Omental fat pad (tissue), 4 donors: ENCODE data around the gene LPCAT2. TPM values are rescaled to one million over a fixed set of nuclear protein-coding genes. Genes with fewer than 3 reads are reported as not detected.

Source experiments
- ATAC-seq: fragments of 150-250 bp; one replicate; pipeline ENCODE4 v1.9.1; 2016; ENCODE audit warnings: mild to moderate bottlenecking, moderate library complexity; ENCODE audit not compliant: low FRiP score
- DNase-seq: peaks from one replicate; pipeline ENCODE4 v3.0.0-alpha.2; 2019; ENCODE audit warnings: low spot score
- CTCF ChIP-seq, 3 donors: fragments of 450-650 bp; IDR thresholded peaks; one replicate each; pipeline ENCODE4 v1.5.1; 2016 to 2017; ENCODE audit warnings: antibody characterized with exemption in 3 of 3, mild to moderate bottlenecking in 3 of 3, moderate library complexity in 2 of 3
- total RNA-seq, 4 donors: library from RNA; depleted of rRNA; stranded (reverse); fragments of >200 nt; gene quantifications; one replicate each; pipeline ENCODE4 v1.1.0, GENCODE V29; 2016

Gene LPCAT2
- total RNA-seq, 4 donors from 2014 or later = 9.6 to 20.5 (median 15.9) TPM

- ATAC-seq (no peak), DNase-seq (no peak)
- no peak for TF ChIP-seq CTCF (IDR thresholded peaks at IDR 0.05)
Observed at GRCh38 chr16:55570159-55570558, 61.3 kb downstream of the LPCAT2 start.

GRCh38 chr16:55571191-55571897 lies 62.5 kb downstream of the LPCAT2 start:
- ATAC-seq (no peak), DNase-seq (no peak)
- TF ChIP-seq CTCF (IDR thresholded peaks at IDR 0.05) = no peak

- DNase-seq = no peak
- ATAC-seq = no peak
- no peak for TF ChIP-seq CTCF (IDR thresholded peaks at IDR 0.05)
Observed at GRCh38 chr16:55572439-55572838, 63.6 kb downstream of the LPCAT2 start.

GRCh38 chr16:55574811-55575210 lies 65.9 kb downstream of the LPCAT2 start:
- ATAC-seq (no peak), DNase-seq (no peak)
- TF ChIP-seq CTCF (IDR thresholded peaks at IDR 0.05) = no peak

- TF ChIP-seq CTCF (IDR thresholded peaks at IDR 0.05) = no peak
- no peak for ATAC-seq
- no peak for DNase-seq
Observed at GRCh38 chr16:55575496-55575895, 66.6 kb downstream of the LPCAT2 start.

GRCh38 chr16:55576384-55576783 lies 67.5 kb downstream of the LPCAT2 start:
- DNase-seq (no peak), ATAC-seq (no peak)
- no peak for TF ChIP-seq CTCF (IDR thresholded peaks at IDR 0.05)

GRCh38 chr16:55577887-55578286 lies 69.0 kb downstream of the LPCAT2 start:
- ATAC-seq (no peak), DNase-seq (no peak)
- TF ChIP-seq CTCF (IDR thresholded peaks at IDR 0.05) = no peak
